Fibroblast of skin of right biceps (primary cell): ENCODE data around the gene RGMA.

Source experiments
- DNase-seq: peaks from one replicate; pipeline ENCODE4 v3.0.0-alpha.2; 2013

RGMA gene

GRCh38 chr15:93088981-93089726 is at the start of gene RGMA:
RGMA (minus strand) TSS chr15:93089211; CDS start chr15:93088932, 279 bp downstream.
- no peak for DNase-seq

- no peak for DNase-seq
Measured at GRCh38 chr15:93136606-93137005, 47.6 kb upstream of the RGMA start.

- DNase-seq, result no peak
Measured at GRCh38 chr15:93135997-93136397, 47.0 kb upstream of the RGMA start.

GRCh38 chr15:93135459-93135858 is 46.4 kb upstream of the RGMA start:
- DNase-seq, result no peak

- DNase-seq, result no peak
Measured at GRCh38 chr15:93131485-93132095, 42.6 kb upstream of the RGMA start.

GRCh38 chr15:93129702-93130488 is 40.9 kb upstream of the RGMA start:
- no peak for DNase-seq

GRCh38 chr15:93127286-93127685 is 38.3 kb upstream of the RGMA start:
- no peak for DNase-seq

- DNase-seq, result peak; percentile 12
Measured at GRCh38 chr15:93126599-93126998, 37.6 kb upstream of the RGMA start.

GRCh38 chr15:93126148-93126547 is 37.1 kb upstream of the RGMA start:
- no peak for DNase-seq

- DNase-seq, result no peak
Measured at GRCh38 chr15:93124126-93124525, 35.1 kb upstream of the RGMA start.

- DNase-seq, result peak; percentile 29
Measured at GRCh38 chr15:93121973-93122910, 33.2 kb upstream of the RGMA start.

- DNase-seq, result no peak
Measured at GRCh38 chr15:93121107-93121506, 32.1 kb upstream of the RGMA start.

GRCh38 chr15:93118904-93119303 is 29.9 kb upstream of the RGMA start:
- no peak for DNase-seq

- no peak for DNase-seq
Measured at GRCh38 chr15:93111451-93111850, 22.4 kb upstream of the RGMA start.

GRCh38 chr15:93110502-93111040 is 21.6 kb upstream of the RGMA start:
- DNase-seq, result peak; percentile 28

- DNase-seq, result no peak
Measured at GRCh38 chr15:93109336-93110102, 20.5 kb upstream of the RGMA start.

- no peak for DNase-seq
Measured at GRCh38 chr15:93107646-93108045, 18.6 kb upstream of the RGMA start.

- DNase-seq, result no peak
Measured at GRCh38 chr15:93105485-93105884, 16.5 kb upstream of the RGMA start.

- DNase-seq, result no peak
Measured at GRCh38 chr15:93103823-93104222, 14.8 kb upstream of the RGMA start.

- no peak for DNase-seq
Measured at GRCh38 chr15:93102211-93102610, 13.2 kb upstream of the RGMA start.

GRCh38 chr15:93093765-93094164 is 4.8 kb upstream of the RGMA start:
- no peak for DNase-seq

- DNase-seq, result no peak
Measured at GRCh38 chr15:93091465-93091864, 2.5 kb upstream of the RGMA start.
